ENCODE data around the gene GCLC. TPM values are rescaled to one million over a fixed set of nuclear protein-coding genes. Genes with fewer than 3 reads are reported as not detected.

The GCLC gene
- total RNA-seq (2022; extraction: Qiagen RNA extraction; ENCODE audit: low read depth) = 94.9 to 158 TPM (median 115 TPM) in 5 replicates

GRCh38 chr6:53544470-53545308, at the start of gene GCLC:
GCLC (minus strand) TSS chr6:53545101; CDS start chr6:53544645, 456 bp downstream.

Other genes starting within 250 kb of the GCLC start
- gene ELOVL5, start 196.2 kb downstream of the GCLC start, total RNA-seq (2022; extraction: Qiagen RNA extraction; ENCODE audit: low read depth) = 46.2 to 77.4 TPM (median 70.0 TPM) in 5 replicates
- gene KLHL31, start 120.7 kb upstream of the GCLC start, total RNA-seq (2022; extraction: Qiagen RNA extraction; ENCODE audit: low read depth) = 0.05 to 0.12 TPM (median 0.07 TPM) in 4 of 5 replicates, not detected in the other
- 4.6 to 7.0 TPM (median 5.9 TPM) in 5 replicates for gene LRRC1, start 249.9 kb upstream of the GCLC start, total RNA-seq (2022; extraction: Qiagen RNA extraction; ENCODE audit: low read depth)